HG03460 (cell line): Measurements from ENCODE around the gene AQP3.
"Not testable (repeated sequence)": the region's sequence is repeated elsewhere in the genome, so short reads cannot be mapped to it uniquely, and the experiment has no call there.

ENCODE experiments used
- ATAC-seq: cut with Tn5 transposase; IDR thresholded peaks from one replicate; pipeline ENCODE4 v1.9.1; 2021; ENCODE audit not compliant: unreplicated experiment

AQP3 gene

GRCh38 chr9:33416996-33417395 is 30.4 kb downstream of the AQP3 start:
- ATAC-seq = no peak

- no peak for ATAC-seq
These were observed 31.8 kb downstream of the AQP3 start for GRCh38 chr9:33415501-33416038.

- ATAC-seq = no peak
These were observed 32.4 kb downstream of the AQP3 start for GRCh38 chr9:33414889-33415500.

GRCh38 chr9:33414268-33414667 is 33.1 kb downstream of the AQP3 start:
- no peak for ATAC-seq

GRCh38 chr9:33408087-33408486 is 39.3 kb downstream of the AQP3 start:
- no peak for ATAC-seq

- ATAC-seq = no peak
These were observed 40.3 kb downstream of the AQP3 start for GRCh38 chr9:33407061-33407460.

- ATAC-seq = no peak
These were observed 42.5 kb downstream of the AQP3 start for GRCh38 chr9:33404788-33405362.

- no peak for ATAC-seq
These were observed 43.2 kb downstream of the AQP3 start for GRCh38 chr9:33403941-33404787.

GRCh38 chr9:33402371-33402770 is 45.0 kb downstream of the AQP3 start, which contains the start of gene AQP7:
TSS of gene AQP7 (minus strand) at chr9:33402568. CDS start at chr9:33401262, 1,306 bp downstream.
- not testable (repeated sequence) for ATAC-seq

- ATAC-seq = not testable (repeated sequence)
These were observed 45.6 kb downstream of the AQP3 start for GRCh38 chr9:33401809-33402208.

GRCh38 chr9:33399047-33399446 is 48.3 kb downstream of the AQP3 start:
- not testable (repeated sequence) for ATAC-seq

GRCh38 chr9:33397801-33398200 is 49.6 kb downstream of the AQP3 start:
- ATAC-seq = not testable (repeated sequence)

GRCh38 chr9:33395159-33395879 is 52.1 kb downstream of the AQP3 start:
- not testable (repeated sequence) for ATAC-seq

- ATAC-seq = not testable (repeated sequence)
These were observed 53.4 kb downstream of the AQP3 start for GRCh38 chr9:33393986-33394385.

- no peak for ATAC-seq
These were observed 53.8 kb downstream of the AQP3 start for GRCh38 chr9:33393581-33393980.

- ATAC-seq = not testable (repeated sequence)
These were observed 54.8 kb downstream of the AQP3 start for GRCh38 chr9:33392591-33393021.
